ENCODE measurements around the gene CHL1. TPM values are rescaled to one million over a fixed set of nuclear protein-coding genes. Genes with fewer than 3 reads are reported as not detected.

CHL1 gene, protein sequence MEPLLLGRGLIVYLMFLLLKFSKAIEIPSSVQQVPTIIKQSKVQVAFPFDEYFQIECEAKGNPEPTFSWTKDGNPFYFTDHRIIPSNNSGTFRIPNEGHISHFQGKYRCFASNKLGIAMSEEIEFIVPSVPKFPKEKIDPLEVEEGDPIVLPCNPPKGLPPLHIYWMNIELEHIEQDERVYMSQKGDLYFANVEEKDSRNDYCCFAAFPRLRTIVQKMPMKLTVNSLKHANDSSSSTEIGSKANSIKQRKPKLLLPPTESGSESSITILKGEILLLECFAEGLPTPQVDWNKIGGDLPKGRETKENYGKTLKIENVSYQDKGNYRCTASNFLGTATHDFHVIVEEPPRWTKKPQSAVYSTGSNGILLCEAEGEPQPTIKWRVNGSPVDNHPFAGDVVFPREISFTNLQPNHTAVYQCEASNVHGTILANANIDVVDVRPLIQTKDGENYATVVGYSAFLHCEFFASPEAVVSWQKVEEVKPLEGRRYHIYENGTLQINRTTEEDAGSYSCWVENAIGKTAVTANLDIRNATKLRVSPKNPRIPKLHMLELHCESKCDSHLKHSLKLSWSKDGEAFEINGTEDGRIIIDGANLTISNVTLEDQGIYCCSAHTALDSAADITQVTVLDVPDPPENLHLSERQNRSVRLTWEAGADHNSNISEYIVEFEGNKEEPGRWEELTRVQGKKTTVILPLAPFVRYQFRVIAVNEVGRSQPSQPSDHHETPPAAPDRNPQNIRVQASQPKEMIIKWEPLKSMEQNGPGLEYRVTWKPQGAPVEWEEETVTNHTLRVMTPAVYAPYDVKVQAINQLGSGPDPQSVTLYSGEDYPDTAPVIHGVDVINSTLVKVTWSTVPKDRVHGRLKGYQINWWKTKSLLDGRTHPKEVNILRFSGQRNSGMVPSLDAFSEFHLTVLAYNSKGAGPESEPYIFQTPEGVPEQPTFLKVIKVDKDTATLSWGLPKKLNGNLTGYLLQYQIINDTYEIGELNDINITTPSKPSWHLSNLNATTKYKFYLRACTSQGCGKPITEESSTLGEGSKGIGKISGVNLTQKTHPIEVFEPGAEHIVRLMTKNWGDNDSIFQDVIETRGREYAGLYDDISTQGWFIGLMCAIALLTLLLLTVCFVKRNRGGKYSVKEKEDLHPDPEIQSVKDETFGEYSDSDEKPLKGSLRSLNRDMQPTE (N-terminal part only)
- total RNA-seq: 19.0 TPM
- long read RNA-seq, full-length matches to known transcripts: 3 of 13 reads
- long read RNA-seq, partial matches to known transcripts: 0 of 13 reads
- long read RNA-seq, other reads (novel, unspliced or antisense): 10 of 13 reads

DNA sequence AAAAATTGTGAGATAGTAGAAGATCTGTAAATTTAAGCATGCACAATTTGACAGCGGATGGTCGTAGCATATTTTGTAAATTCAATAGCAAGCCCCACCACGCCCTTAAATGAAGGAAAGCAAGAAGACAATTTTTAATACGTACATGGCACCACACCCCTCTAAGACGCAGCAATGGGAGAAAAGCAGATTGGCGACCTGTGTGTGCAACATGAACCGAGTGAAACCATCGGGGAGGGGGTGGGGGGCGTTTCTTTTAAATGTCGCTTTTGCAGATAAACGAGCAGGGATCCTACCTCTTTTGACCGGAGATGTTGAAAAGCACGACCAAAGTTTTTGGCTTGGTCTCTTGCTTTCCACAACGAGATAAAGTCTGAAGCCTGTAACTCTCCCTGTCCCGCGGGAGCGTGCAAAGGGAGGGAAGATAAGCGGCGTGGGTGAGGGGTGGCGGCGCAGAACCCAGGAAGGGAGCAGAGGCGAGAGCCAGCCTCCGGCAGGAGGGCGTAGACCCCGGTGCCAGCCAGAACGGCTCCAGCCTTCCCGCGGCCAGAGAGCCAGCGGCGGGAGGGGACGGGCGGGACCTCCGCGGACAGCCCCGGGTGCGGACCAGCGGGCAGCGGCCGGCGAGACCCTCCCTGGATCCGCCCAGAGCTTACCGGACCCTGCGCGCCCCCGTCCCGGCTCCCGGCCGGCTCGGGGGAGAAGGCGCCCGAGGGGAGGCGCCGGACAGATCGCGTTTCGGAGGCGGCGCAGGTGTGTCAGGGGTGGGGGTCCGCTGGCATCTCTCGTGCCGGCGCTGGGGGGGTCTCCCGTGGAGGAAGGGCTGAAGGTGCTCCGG, at the start of gene CHL1:
TSS of gene CHL1 (plus strand) at position 453 of the 838 bp plus-strand sequence. CDS start 123,014 bp downstream, outside the sequence.
- DNase-seq: peak; percentile 44
- intact Hi-C loops (cut with micrococcal nuclease): no loop called here
- peak; percentile 76 for ATAC-seq

- no peak for DNase-seq
- no peak for ATAC-seq
- intact Hi-C loops (cut with micrococcal nuclease): no loop called here
Measured at GRCh38 chr3:151614-152189, 44.9 kb upstream of the CHL1 start.

DNA sequence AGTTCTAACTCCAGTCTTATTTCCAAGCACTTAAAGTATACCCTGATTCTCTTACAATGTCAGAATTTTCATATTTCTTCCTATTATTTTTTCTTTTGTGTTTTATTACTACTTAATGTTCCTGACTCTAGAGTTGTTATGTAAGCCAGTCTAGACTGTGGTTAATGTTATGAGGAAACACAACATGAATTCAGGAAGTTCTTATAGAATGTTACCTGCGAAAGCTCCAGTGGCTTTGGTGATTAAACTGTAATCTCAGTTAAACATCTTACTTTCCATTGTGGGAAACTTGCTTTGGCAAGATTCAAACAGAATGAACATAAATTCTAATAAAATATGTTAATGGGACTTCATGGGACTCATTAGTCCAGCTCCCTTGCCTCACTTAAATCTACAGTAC, 36.6 kb upstream of the CHL1 start:
- intact Hi-C loops (cut with micrococcal nuclease): no loop called here

DNA sequence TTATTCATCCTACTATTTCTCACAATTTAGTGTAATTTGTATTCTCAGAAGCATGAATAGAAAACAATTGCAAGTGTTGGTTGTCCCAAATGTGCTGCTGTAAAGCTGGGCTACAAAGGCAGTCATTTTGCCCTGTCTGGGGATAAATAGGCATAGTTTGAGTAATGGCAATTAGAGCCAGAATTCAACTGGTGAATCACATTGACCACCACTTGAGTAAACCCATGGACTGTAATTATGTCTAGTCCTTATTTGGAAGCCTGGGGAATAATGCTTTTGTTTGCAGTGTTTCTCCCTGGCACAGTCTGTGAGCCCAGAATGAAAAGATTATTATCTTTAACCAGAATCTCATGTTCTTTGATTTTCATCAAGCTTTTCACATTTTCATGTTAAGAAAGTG, 30.5 kb upstream of the CHL1 start:
- intact Hi-C loops (cut with micrococcal nuclease): no loop called here
- ATAC-seq: no peak
- no peak for DNase-seq

More for the DNA sequence above, 36.6 kb upstream of the CHL1 start:
- no peak for DNase-seq
- ATAC-seq: no peak

DNA sequence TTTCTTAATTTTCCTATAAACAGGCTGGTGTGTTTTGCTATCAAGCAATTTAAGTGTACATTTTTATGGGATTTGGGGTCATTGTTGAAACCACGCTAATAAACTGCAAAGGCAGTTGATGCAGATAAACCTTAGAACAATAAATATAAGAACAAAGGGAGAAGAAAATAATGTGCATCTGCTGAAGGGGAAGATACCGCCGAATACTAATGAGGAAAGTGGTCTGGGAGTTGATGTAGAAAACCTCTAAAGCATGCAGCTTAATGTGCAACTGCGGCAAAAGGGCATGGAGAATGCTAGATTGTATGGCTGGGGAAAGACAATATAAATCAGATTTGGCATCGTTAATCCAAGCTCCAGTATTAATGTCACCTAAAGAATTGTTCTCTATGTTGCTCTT, 29.8 kb upstream of the CHL1 start:
- intact Hi-C loops (cut with micrococcal nuclease): no loop called here
- DNase-seq (no peak), ATAC-seq (no peak)

- no peak for DNase-seq
- intact Hi-C loops (cut with micrococcal nuclease): no loop called here
- ATAC-seq: no peak
Measured at GRCh38 chr3:173886-174285, 22.7 kb upstream of the CHL1 start.

GRCh38 chr3:184976-185375, 11.6 kb upstream of the CHL1 start:
- ATAC-seq (no peak), DNase-seq (no peak)
- intact Hi-C loops (cut with micrococcal nuclease): no loop called here

DNA sequence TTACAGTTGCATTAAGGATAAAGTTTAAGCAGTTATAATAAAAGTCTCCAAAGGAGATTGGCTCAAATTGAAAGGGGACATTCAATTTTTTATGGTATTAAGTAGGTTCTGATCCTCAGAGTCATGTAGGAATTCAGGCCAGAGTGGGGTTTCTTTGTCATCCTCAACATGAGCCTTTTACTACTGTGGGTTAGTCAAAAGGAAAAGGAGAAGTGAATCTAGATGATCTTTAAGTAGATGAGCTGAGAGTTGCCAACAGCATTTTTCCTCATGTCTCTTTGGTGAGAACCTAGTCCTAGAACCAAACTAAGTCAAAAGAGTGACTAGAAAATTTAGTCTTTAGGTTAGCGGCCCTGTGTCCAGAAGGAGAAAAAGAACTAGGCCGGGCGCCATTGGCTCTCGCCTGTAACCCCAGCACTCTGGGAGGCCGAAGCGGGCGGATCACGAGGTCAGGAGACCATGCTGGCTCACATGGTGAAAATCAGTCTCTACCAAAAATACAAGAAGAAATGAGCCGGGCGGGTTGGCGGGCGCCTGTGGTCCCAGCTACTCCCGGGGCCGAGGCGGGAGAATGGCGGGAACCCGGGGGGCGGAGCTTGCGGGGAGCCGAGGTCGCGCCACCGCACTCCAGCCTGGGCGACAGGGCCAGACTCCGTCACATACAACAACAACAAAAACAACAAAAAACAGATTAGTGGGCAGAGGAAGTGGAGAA, 4.2 kb upstream of the CHL1 start:
- intact Hi-C loops (cut with micrococcal nuclease): no loop called here
- ATAC-seq (no peak), DNase-seq (no peak)

DNA sequence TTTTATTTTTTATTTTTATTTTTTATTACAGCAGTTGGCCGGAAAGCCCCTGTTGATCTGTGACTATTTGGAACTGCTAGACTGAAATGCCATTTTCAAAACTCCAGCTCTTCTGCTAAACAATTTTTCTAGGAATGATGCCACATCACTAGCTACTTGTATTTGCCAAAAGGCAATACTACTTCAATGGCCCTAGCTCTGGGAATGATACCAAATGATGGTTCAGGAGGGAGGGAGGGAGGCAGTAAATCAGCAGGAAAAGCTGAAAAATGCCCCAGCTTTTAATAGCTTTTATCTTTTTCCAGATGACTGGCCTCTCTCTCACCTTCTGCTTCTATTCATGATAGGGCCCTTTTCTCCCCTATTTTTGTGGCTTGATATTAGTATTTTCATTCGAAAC, 2.6 kb upstream of the CHL1 start:
- DNase-seq (no peak), ATAC-seq (no peak)
- intact Hi-C loops (cut with micrococcal nuclease): no loop called here

- ATAC-seq: no peak
- intact Hi-C loops (cut with micrococcal nuclease): no loop called here
- DNase-seq: no peak
Measured at GRCh38 chr3:194421-194820, 2.1 kb upstream of the CHL1 start.

- intact Hi-C loops (cut with micrococcal nuclease): no loop called here
- no peak for DNase-seq
- ATAC-seq: no peak
Measured at GRCh38 chr3:195666-196065, 897 bp upstream of the CHL1 start.

DNA sequence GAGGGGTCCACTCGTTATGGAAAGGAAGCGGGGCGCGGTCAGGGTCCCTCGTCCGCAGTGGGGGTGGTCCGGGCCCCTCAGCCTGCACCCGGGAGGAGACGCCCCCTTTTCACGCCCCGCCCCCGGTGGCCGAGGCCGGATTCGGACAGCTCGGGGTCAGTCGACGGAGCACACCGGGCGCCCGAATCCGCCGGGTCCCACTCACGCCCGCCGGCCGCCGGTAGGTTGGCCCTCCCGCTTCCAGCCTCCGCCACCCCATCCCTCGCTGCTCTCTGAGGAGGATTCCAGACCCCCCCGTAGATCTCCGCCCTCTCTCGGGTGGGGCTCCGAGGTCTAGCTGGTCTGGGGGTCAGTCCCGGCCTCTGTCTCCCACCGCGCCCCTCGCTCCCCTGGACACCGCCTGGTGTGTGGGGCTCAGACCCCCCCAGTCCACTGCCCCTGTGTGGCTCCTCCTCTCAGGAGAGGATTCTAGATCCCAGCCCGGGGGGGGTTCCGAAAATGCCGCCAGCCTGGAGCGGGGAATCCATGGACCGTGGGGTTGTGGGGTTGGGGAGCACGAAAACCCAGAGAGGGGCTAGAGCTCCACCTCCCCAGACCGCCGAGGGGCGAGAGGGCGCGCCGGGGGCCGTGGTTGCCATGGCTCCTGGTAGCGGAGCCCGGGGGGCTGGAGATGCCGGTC, 725 bp downstream of the CHL1 start:
- ATAC-seq (peak; percentile 62), DNase-seq (peak; percentile 36)
- intact Hi-C loops (cut with micrococcal nuclease): no loop called here

DNA sequence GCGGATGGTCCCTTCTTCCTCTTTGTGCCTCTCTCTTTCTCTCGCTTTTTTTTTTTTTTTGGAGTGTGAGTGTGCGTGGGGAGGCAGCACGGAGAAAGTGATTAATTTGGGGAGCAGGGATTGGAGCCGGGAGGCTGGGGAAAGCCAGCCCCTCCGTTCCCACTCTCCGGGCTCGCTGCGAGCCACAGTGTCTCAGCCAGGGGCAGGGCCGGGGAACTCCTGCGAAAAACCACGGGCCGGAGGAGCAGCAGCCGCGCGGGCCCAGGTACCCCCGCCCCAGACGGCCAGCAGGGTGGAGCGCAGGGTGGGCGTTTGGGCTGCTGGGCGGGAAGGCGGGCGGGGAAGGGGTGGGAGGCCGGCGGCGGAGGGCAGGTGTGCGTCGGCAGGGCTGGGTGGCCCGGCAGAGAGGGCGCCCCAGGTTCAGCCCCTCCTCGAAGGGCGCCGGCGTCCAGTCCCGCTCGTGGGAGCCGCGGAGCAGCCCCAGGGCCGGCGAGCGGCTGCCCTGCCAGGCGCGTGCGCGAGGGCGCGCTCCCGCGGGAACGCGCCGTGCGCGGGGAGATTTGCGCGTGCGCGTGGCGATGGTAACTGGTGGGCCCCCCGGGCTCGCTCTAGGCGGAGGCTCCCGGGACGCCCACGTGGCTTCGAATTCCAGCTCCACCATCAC, 1.4 kb downstream of the CHL1 start:
- ATAC-seq (peak; percentile 53), DNase-seq (peak; percentile 28)
- intact Hi-C loops (cut with micrococcal nuclease): no loop called here

GRCh38 chr3:199835-200234, 3.3 kb downstream of the CHL1 start:
- intact Hi-C loops (cut with micrococcal nuclease): no loop called here
- DNase-seq (no peak), ATAC-seq (no peak)

DNA sequence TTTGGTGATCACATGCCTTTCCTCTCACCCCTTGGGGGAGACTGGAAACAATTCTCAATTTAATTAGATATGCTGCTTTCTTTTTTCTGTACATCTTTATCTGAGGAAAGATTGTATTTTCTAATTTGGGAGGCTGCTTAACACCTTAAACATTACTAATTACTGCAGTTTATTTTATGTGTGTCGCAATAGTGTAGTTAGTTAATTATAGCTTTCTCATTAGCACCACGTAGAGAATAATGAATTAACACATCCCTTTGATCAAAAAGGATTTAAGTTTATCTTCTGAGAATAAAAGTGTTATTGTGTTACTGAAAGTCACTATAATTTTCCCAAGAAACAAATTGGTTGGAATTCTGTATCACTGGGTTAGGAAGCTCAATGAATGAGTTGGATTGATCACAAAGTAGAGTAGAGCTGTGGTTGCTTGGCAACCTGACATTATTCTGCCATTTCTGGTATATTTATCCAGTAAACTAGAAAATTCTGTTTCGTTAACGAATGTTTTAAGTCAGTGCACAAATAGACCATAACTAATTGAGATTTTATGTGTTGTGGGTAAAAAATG, 4.3 kb downstream of the CHL1 start:
- ATAC-seq (no peak), DNase-seq (no peak)
- intact Hi-C loops (cut with micrococcal nuclease): no loop called here

DNA sequence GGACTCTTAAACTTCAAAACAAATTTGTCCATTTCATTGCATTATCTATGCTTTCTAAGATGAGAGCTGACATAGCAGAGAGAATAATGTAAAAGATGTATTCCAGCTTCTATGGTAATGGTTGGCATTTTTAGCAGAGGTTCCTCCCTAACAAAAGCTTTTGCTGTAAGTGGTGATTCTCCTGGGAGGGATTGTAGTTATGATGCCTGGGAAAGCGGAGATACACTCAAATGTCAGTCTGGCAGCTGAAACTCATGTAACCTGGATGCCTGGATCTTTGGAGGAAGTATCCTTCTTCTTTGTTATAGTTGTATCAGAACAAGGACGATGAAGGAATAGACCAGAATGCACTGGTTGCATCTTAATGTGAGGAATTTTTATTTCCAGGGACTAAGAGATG, 7.5 kb downstream of the CHL1 start:
- ATAC-seq (no peak), DNase-seq (no peak)
- intact Hi-C loops (cut with micrococcal nuclease): no loop called here
